Measurements from ENCODE around the gene ZNF362. TPM values are rescaled to one million over a fixed set of nuclear protein-coding genes. Genes with fewer than 3 reads are reported as not detected.

The ZNF362 gene
- total RNA-seq, 1 donor from 2014 or later = 10.9 TPM

GRCh38 chr1:33327587-33328325, 71.5 kb downstream of the ZNF362 start:
- peaks cover 7% of the 10 kb centered on the region for H3K36me3 ChIP-seq
- Mint-ChIP-seq H3K27me3 (ENCODE audit: insufficient read depth, low read depth) (peaks cover 4% of the 10 kb centered on the region), H3K9me3 (no peaks in the 10 kb centered on the region), H3K36me3 (peaks cover 54% of the 10 kb centered on the region), H3K27ac (no peak overlapping the region), H3K4me1 (peaks cover under 1% of the 10 kb centered on the region), H3K4me3 (no peak overlapping the region)
- no peaks in the 10 kb centered on the region for H3K27me3 ChIP-seq
- peaks cover 12% of the 10 kb centered on the region for H3F3A ChIP-seq (ENCODE audit: low read depth)
- no peak overlapping the region for H2AFZ ChIP-seq (replicated peaks)
- no peak overlapping the region for H3K27ac ChIP-seq
- no peak overlapping the region for H3K9ac ChIP-seq
- H4K20me1 ChIP-seq (ENCODE audit: low read depth) = peaks cover 40% of the 10 kb centered on the region
- no peak overlapping the region for H3K4me3 ChIP-seq
- peaks cover 14% of the 10 kb centered on the region for H3K79me2 ChIP-seq (ENCODE audit: low read depth)
- no peak for DNase-seq (ENCODE audit: low spot score)
- no peak overlapping the region for H3K4me2 ChIP-seq
- no peaks in the 10 kb centered on the region for H3K4me1 ChIP-seq
- TF ChIP-seq EZH2 (IDR thresholded peaks at IDR 0.05) (no peak), EZH2phosphoT487 (IDR thresholded peaks at IDR 0.05) (no peak), CTCF (IDR thresholded peaks at IDR 0.05) (no peak)
- H3K9me3 ChIP-seq (ENCODE audit: low read depth) = no peaks in the 10 kb centered on the region

- TF ChIP-seq EZH2phosphoT487 (IDR thresholded peaks at IDR 0.05) = no peak
- TF ChIP-seq CTCF (IDR thresholded peaks at IDR 0.05) = no peak
- no peak for TF ChIP-seq EZH2 (IDR thresholded peaks at IDR 0.05)
- Histone ChIP-seq H3K27ac (no peak overlapping the region), H4K20me1 (ENCODE audit: low read depth) (peaks cover 49% of the 10 kb centered on the region)
Observed at GRCh38 chr1:33328817-33329216, 72.5 kb downstream of the ZNF362 start.

GRCh38 chr1:33329600-33330305, 73.5 kb downstream of the ZNF362 start:
- Mint-ChIP-seq H3K4me1 (peaks cover 17% of the 10 kb centered on the region), H3K27me3 (ENCODE audit: insufficient read depth, low read depth) (peaks cover 3% of the 10 kb centered on the region), H3K36me3 (peaks cover 63% of the 10 kb centered on the region), H3K9me3 (no peaks in the 10 kb centered on the region), H3K4me3 (peak overlapping the region; percentile 65), H3K27ac (no peak overlapping the region)
- H3K9me3 ChIP-seq (ENCODE audit: low read depth) = no peaks in the 10 kb centered on the region
- H3F3A ChIP-seq (ENCODE audit: low read depth) = peaks cover 8% of the 10 kb centered on the region
- peaks cover 59% of the 10 kb centered on the region for H4K20me1 ChIP-seq (ENCODE audit: low read depth)
- H3K4me2 ChIP-seq = no peak overlapping the region
- no peak for TF ChIP-seq EZH2 (IDR thresholded peaks at IDR 0.05)
- TF ChIP-seq CTCF (IDR thresholded peaks at IDR 0.05) = no peak
- no peak for TF ChIP-seq EZH2phosphoT487 (IDR thresholded peaks at IDR 0.05)
- H3K79me2 ChIP-seq (ENCODE audit: low read depth) = peaks cover 34% of the 10 kb centered on the region
- H3K4me1 ChIP-seq = peaks cover 14% of the 10 kb centered on the region
- no peak for DNase-seq (ENCODE audit: low spot score)
- no peak overlapping the region for H3K9ac ChIP-seq
- peaks cover 7% of the 10 kb centered on the region for H3K36me3 ChIP-seq
- no peak overlapping the region for H3K27ac ChIP-seq
- no peaks in the 10 kb centered on the region for H3K27me3 ChIP-seq
- H2AFZ ChIP-seq (replicated peaks) = no peak overlapping the region
- H3K4me3 ChIP-seq = no peak overlapping the region

More at GRCh38 chr1:33328817-33329216, 72.5 kb downstream of the ZNF362 start:
- Histone ChIP-seq H3K9ac (no peak overlapping the region), H2AFZ (replicated peaks) (no peak overlapping the region), H3K9me3 (ENCODE audit: low read depth) (no peaks in the 10 kb centered on the region), H3K4me2 (no peak overlapping the region), H3K4me1 (peaks cover 5% of the 10 kb centered on the region), H3K4me3 (no peak overlapping the region), H3K36me3 (peaks cover 7% of the 10 kb centered on the region), H3K79me2 (ENCODE audit: low read depth) (peaks cover 25% of the 10 kb centered on the region), H3K27me3 (no peaks in the 10 kb centered on the region), H3F3A (ENCODE audit: low read depth) (peaks cover 12% of the 10 kb centered on the region)
- H3K36me3 Mint-ChIP-seq = peaks cover 57% of the 10 kb centered on the region
- H3K27ac Mint-ChIP-seq = no peak overlapping the region
- DNase-seq (ENCODE audit: low spot score) = no peak
- H3K9me3 Mint-ChIP-seq = no peaks in the 10 kb centered on the region
- peaks cover 3% of the 10 kb centered on the region for H3K27me3 Mint-ChIP-seq (ENCODE audit: insufficient read depth, low read depth)
- no peak overlapping the region for H3K4me3 Mint-ChIP-seq
- H3K4me1 Mint-ChIP-seq = peaks cover 10% of the 10 kb centered on the region

All from neural progenitor cell (in vitro differentiated cells).